22Rv1 (cell line): ENCODE measurements around the gene MAP3K7CL.

Experiments
- H3K27ac ChIP-seq: fragments of 450-650 bp; 2 replicates; pipeline ENCODE4 v1.5.1; 2017
- CTCF ChIP-seq: fragments of 450-650 bp; IDR thresholded peaks from 2 replicates; pipeline ENCODE4 v1.5.1; 2017; ENCODE audit warnings: mild to moderate bottlenecking
- ZFX ChIP-seq: fragments of 450-650 bp; IDR thresholded peaks from 2 replicates; pipeline ENCODE4 v1.6.1; 2017; ENCODE audit warnings: antibody characterized with exemption, borderline replicate concordance

The MAP3K7CL gene

GRCh38 chr21:29146726-29147125, 16.3 kb downstream of the MAP3K7CL start:
- TF ChIP-seq CTCF (no peak), ZFX (no peak)
- H3K27ac ChIP-seq = peak overlapping the region; percentile 67

- H3K27ac ChIP-seq = no peak overlapping the region
- TF ChIP-seq CTCF = no peak
- no peak for TF ChIP-seq ZFX
Measured at GRCh38 chr21:29148530-29148929, 18.1 kb downstream of the MAP3K7CL start.

GRCh38 chr21:29149808-29150425, 19.5 kb downstream of the MAP3K7CL start:
- H3K27ac ChIP-seq = no peak overlapping the region
- TF ChIP-seq CTCF (no peak), ZFX (no peak)

- H3K27ac ChIP-seq = no peak overlapping the region
- TF ChIP-seq ZFX (no peak), CTCF (no peak)
Measured at GRCh38 chr21:29151931-29152330, 21.5 kb downstream of the MAP3K7CL start.

- no peak overlapping the region for H3K27ac ChIP-seq
- TF ChIP-seq ZFX (no peak), CTCF (no peak)
Measured at GRCh38 chr21:29152916-29153315, 22.5 kb downstream of the MAP3K7CL start.

- no peak for TF ChIP-seq ZFX
- no peak for TF ChIP-seq CTCF
Measured at GRCh38 chr21:29154270-29154669, 23.8 kb downstream of the MAP3K7CL start.

GRCh38 chr21:29155118-29155932, 24.9 kb downstream of the MAP3K7CL start:
- no peak overlapping the region for H3K27ac ChIP-seq
- TF ChIP-seq ZFX (no peak), CTCF (no peak)

More at GRCh38 chr21:29154270-29154669, 23.8 kb downstream of the MAP3K7CL start:
- H3K27ac ChIP-seq = no peak overlapping the region
